Activated CD4-positive, alpha-beta T cell treated with anti-CD3 and anti-CD28 coated beads, Interleukin-2, amount 50 U/mL, for 24 hours (primary cell): ENCODE results near the gene PTPRD.

Experiments
- DNase-seq, 2 donors: peaks; one replicate each; pipeline ENCODE4 v3.0.0-alpha.2; 2020; ENCODE audit warnings: low read depth in 1 of 2, low spot score in 1 of 2

The PTPRD gene

GRCh38 chr9:8365466-8366160, 2247.2 kb downstream of the PTPRD start:
- no peak for DNase-seq

GRCh38 chr9:8365029-8365428, 2247.8 kb downstream of the PTPRD start:
- DNase-seq, result no peak

GRCh38 chr9:8364026-8364752, 2248.6 kb downstream of the PTPRD start:
- no peak for DNase-seq

GRCh38 chr9:8362250-8362649, 2250.6 kb downstream of the PTPRD start:
- DNase-seq, result no peak

GRCh38 chr9:8361364-8361763, 2251.4 kb downstream of the PTPRD start:
- DNase-seq, result no peak

- no peak for DNase-seq
These were observed 2256.4 kb downstream of the PTPRD start for GRCh38 chr9:8356406-8356805.

GRCh38 chr9:8351436-8351835, 2261.4 kb downstream of the PTPRD start:
- no peak for DNase-seq

GRCh38 chr9:8349901-8350300, 2262.9 kb downstream of the PTPRD start:
- DNase-seq, result no peak

- DNase-seq, result no peak
These were observed 2263.4 kb downstream of the PTPRD start for GRCh38 chr9:8349376-8349775.

GRCh38 chr9:8348756-8349155, 2264.0 kb downstream of the PTPRD start:
- no peak for DNase-seq

GRCh38 chr9:8346296-8346695, 2266.5 kb downstream of the PTPRD start:
- no peak for DNase-seq

- DNase-seq, result no peak
These were observed 2273.9 kb downstream of the PTPRD start for GRCh38 chr9:8338767-8339510.

GRCh38 chr9:8337834-8338766, 2274.7 kb downstream of the PTPRD start:
- no peak for DNase-seq

- no peak for DNase-seq
These were observed 2279.9 kb downstream of the PTPRD start for GRCh38 chr9:8332871-8333270.

GRCh38 chr9:8332331-8332650, 2280.5 kb downstream of the PTPRD start:
- DNase-seq, result no peak

- no peak for DNase-seq
These were observed 2281.1 kb downstream of the PTPRD start for GRCh38 chr9:8331507-8332330.

- no peak for DNase-seq
These were observed 2283.1 kb downstream of the PTPRD start for GRCh38 chr9:8329561-8330283.

GRCh38 chr9:8315211-8315610, 2297.6 kb downstream of the PTPRD start:
- DNase-seq, result no peak

- no peak for DNase-seq
These were observed 2303.5 kb downstream of the PTPRD start for GRCh38 chr9:8309258-8309657.

- DNase-seq, result no peak
These were observed 2308.1 kb downstream of the PTPRD start for GRCh38 chr9:8304720-8305119.
